GM11168 (cell line): ENCODE results near the gene EHBP1.
"Not testable (repeated sequence)": the region's sequence is repeated elsewhere in the genome, so short reads cannot be mapped to it uniquely, and the experiment has no call there.

Experiments used
- in situ Hi-C: fragments of 300-500 bp; cut with MboI; formaldehyde crosslinking; loops from one replicate; pipeline ENCODE4 v1.12.0; 2022; ENCODE audit warnings: low sequenced_read_pairs; ENCODE audit not compliant: unreplicated experiment

EHBP1 gene

DNA sequence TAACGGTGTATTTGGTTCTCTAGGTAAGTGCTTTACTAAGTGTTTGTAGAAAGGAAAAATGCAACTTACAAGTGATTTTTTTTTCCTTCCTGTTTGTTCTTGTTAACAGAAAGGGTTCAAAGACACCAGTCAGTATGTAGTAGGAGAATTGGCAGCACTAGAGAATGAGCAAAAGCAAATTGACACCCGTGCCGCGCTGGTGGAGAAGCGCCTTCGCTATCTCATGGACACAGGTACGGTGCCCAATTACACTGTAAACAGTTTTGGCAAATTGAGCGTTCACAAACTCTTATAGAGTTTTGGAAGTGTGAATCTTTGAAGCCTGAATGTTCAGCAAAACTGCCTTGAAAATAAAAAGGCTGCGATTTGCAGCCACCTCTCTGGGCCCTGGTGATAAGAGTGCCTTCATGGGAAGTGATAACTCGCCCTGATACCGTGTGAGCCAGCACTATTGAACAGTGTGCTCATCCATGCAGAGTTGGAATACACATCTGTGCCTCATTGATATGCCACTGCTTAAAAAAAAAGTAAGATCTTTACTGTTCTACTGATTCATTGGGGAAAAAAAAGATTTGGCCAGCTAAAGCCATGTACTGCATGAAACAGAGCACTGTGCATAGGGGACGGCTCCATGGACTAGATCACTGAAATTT, 291.1 kb downstream of the EHBP1 start:
- in situ Hi-C loops, result no loop called here

- in situ Hi-C loops, result no loop called here
Observed at GRCh38 chr2:62998949-62999348, 293.4 kb downstream of the EHBP1 start.

DNA sequence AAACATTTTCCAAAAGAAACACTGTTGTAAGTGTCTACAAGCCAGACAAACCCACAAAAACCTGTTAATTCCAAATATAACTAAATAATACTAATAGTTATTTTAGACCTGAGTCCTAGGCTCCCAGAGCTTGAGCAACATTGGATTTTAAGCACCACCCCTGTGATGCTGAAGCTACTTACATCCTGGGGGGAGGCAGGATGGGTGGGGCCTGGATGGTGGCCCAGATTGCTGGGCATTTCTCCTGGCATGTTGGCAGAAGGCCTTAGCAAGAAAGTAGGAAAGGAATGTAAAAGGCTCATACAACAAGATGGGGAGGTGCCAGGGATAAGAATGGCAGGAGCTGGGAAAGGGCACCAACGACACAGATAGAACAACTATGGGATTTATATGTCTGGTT, 294.4 kb downstream of the EHBP1 start:
- in situ Hi-C loops, result no loop called here

- in situ Hi-C loops, result no loop called here
Observed at GRCh38 chr2:63000801-63001200, 295.3 kb downstream of the EHBP1 start.

GRCh38 chr2:63001576-63001975, 296.1 kb downstream of the EHBP1 start:
- in situ Hi-C loops, result no loop called here

- in situ Hi-C loops, result no loop called here
Observed at GRCh38 chr2:63003351-63003750, 297.8 kb downstream of the EHBP1 start.

DNA sequence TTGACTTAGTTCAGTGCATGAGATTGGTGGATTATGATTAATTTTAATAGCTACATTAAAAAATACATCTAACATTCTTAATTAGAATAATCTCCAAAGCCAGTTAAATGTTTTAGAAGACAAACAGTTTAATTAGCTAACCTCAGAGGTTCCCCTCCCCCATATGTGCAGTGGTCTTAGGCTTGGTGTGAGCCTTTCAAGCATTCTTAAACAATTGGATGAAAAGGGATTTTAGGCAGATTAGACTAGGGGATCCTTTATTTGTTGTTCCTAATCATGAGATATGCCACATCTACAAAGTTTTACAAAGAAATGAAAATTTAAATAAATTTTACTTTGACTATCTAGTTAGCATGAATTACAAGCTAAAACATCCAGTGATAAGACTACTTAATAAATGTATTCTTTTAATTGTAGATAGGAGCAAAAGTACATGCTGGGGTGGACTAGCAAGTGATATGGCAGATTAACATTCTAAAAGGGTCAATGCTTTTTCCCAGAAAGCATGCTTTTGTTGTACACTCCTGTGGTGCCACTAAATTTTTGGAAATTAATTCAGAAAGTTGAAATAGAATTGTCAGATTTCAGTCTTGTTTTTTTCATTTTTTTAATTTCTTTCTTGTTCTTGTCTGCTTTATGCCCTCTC, 302.4 kb downstream of the EHBP1 start:
- in situ Hi-C loops, result no loop called here

- in situ Hi-C loops, result no loop called here
Observed at GRCh38 chr2:63008838-63009237, 303.3 kb downstream of the EHBP1 start.

DNA sequence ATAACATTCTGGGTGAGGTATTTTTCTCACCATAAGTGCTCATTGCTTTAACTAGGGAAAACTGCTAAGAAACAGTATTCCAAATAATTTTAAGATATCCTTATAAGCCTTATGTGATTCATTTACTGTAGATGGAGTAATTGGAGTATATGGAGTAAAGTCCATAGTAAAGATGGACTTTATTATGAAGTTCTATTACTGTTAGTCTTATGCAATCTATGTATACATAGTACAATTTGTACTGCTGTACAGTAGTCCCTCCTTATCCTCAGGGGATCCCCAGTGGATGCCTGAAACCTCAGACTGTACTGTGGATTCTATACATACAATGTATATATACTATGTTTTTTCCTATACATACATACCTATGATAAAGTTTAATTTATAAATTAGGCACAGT, 304.0 kb downstream of the EHBP1 start:
- in situ Hi-C loops, result no loop called here

GRCh38 chr2:63012541-63012940, 307.0 kb downstream of the EHBP1 start:
- in situ Hi-C loops, result no loop called here

DNA sequence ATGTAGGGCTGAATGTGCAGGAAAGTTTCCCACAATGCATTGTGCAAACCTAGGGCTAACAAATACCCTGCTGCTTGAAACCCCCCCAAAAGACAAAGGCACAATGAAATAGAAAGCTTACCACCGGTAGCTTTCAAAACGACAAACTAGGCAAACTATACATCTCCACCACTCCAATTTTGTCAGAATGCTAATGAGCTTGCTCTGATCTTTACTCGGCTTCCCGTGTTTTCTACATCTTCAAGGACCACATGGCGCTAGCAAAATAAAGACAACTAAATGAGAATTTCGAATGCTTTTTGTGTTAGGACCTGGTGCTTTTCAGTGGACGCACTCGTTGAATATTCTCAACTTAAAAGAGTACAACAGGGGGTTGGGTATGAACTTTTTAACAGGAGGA, 307.9 kb downstream of the EHBP1 start:
- in situ Hi-C loops, result no loop called here

DNA sequence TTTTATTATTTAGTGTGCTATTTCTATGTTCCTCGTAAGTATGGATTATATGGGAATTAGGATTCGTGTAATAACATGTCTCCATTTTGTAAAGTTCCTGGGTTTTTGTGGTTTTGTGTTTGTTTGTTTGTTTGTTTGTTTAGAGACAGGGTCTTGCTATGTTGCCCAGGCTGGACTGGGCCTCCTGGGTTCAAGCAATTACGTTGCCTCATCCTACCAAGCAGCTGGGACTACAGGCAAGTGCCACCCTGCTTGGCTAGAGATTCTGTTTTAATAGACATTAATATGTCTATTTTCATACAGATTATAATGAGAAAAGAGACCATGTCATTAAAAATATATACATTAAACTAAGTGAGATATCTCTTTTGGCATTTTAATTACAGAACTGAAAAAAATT, 309.9 kb downstream of the EHBP1 start:
- in situ Hi-C loops, result no loop called here

DNA sequence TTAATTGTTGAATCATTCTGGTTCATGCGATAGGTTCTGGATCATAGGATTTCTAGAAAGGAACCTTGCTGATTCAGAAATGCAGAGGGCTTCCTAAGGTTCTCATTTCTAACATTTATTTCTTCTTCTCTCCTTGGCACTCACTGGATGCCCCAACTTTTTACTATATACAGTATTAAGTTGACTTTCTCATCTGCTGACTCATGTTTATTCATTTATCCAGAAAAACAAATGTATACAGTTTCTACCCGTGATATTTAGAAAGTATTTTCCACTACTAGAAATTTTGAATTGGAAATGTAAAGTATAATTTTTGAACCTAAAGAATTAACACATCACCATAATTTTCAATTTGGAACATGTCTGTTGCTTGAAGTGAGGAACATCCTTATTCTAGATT, 312.9 kb downstream of the EHBP1 start:
- in situ Hi-C loops, result no loop called here

- in situ Hi-C loops, result not testable (repeated sequence)
Observed at GRCh38 chr2:63019686-63020085, 314.2 kb downstream of the EHBP1 start.

GRCh38 chr2:63023444-63023843, 317.9 kb downstream of the EHBP1 start:
- in situ Hi-C loops, result no loop called here

GRCh38 chr2:63027220-63027619, 321.7 kb downstream of the EHBP1 start:
- in situ Hi-C loops, result no loop called here

DNA sequence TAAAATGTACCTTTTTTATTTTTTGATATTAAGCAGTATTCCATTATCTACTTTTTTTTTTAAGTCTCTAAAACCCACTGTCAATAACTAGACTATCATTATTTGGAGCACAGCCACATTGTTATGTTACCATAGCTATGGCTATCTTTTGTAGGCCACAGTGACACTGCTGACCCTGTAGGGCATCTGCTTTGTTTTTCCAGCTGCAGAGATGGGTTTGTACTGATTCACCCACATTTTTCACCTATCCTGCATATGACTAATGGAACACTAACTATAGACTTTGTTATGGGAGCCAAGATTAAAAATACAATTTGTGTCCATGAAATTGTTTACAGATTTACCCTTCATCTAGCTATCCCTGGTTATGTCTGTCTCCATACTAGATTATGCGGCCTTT, 323.5 kb downstream of the EHBP1 start:
- in situ Hi-C loops, result no loop called here

GRCh38 chr2:63034526-63034925, 329.0 kb downstream of the EHBP1 start:
- in situ Hi-C loops, result no loop called here

GRCh38 chr2:63035169-63035568, 329.7 kb downstream of the EHBP1 start:
- in situ Hi-C loops, result no loop called here

- in situ Hi-C loops, result no loop called here
Observed at GRCh38 chr2:63035660-63036059, 330.1 kb downstream of the EHBP1 start.

DNA sequence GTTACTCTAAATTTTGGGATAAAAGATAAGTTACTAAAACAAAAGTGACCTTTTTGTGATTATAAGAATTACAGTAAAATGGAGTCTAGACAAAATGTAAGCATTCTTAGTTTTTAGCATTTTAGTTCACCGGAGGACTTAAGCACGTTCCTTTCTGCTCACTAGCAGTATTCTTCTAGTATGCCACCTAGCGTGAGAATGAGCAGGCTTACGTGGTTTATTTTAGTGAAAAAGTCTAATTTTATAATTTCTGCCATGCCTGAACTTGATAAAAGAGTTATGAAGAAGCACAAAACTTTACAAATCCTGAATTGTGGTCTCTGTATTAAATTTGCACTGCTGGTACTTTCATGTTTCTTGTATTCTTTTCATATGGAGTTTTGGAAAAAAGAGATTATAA, 332.5 kb downstream of the EHBP1 start:
- in situ Hi-C loops, result no loop called here

GRCh38 chr2:63040586-63040985, 335.1 kb downstream of the EHBP1 start:
- in situ Hi-C loops, result no loop called here
